HepG2 (cell line): ENCODE measurements around the gene OBSL1. TPM values are rescaled to one million over a fixed set of nuclear protein-coding genes. Genes with fewer than 3 reads are reported as not detected.
A peak's percentile ranks its signal among the peaks of the same experiment; 100 is the strongest.

Experiments
- ATAD3A ChIP-seq: sonication (generic); formaldehyde crosslinking; IDR thresholded peaks from 2 replicates; pipeline ENCODE4 v1.4.0; 2020; ENCODE audit warnings: missing genetic modification reagents
- BRD4 ChIP-seq: sonication (generic); formaldehyde crosslinking; IDR thresholded peaks from 2 replicates; pipeline ENCODE4 v1.4.0; 2020; ENCODE audit warnings: missing genetic modification reagents
- FOXK2 ChIP-seq: fragments of 450-650 bp; IDR thresholded peaks from 2 replicates; pipeline ENCODE4 v1.6.1; 2016
- NFIC ChIP-seq: IDR thresholded peaks from 2 replicates; pipeline ENCODE4 v1.6.1; 2012; ENCODE audit warnings: mild to moderate bottlenecking, low read length, inconsistent platforms
- POGZ ChIP-seq: sonication (generic); formaldehyde crosslinking; IDR thresholded peaks from 2 replicates; pipeline ENCODE4 v1.4.0; 2020; ENCODE audit warnings: mild to moderate bottlenecking, missing genetic modification reagents
- ZGPAT ChIP-seq: IDR thresholded peaks from 2 replicates; pipeline ENCODE4 v1.6.1; 2016; ENCODE audit warnings: mild to moderate bottlenecking
- ZNF577 ChIP-seq: sonication (generic); formaldehyde crosslinking; IDR thresholded peaks from 2 replicates; pipeline ENCODE4 v1.4.0; 2020; ENCODE audit warnings: mild to moderate bottlenecking, low read depth, missing genetic modification reagents, borderline replicate concordance
- ZNF687 ChIP-seq: sonication (generic); formaldehyde crosslinking; IDR thresholded peaks from 2 replicates; pipeline ENCODE4 v1.5.1; 2020; ENCODE audit warnings: mild to moderate bottlenecking, missing genetic modification reagents, moderate library complexity
- ZSCAN21 ChIP-seq: sonication (generic); formaldehyde crosslinking; IDR thresholded peaks from 2 replicates; pipeline ENCODE4 v1.8.0; 2022; ENCODE audit warnings: mild to moderate bottlenecking, missing genetic modification reagents, moderate library complexity, borderline replicate concordance
- polyA plus RNA-seq, 8 experiments: library from polyadenylated mRNA; depleted of rRNA in 3 of 8; stranded (reverse) in 7 of 8; unstranded in 1 of 8; fragments of >200 nt; fragmentation: Illumina TruSeq in 4 of 8; extraction: Trizol in 4 of 8; gene quantifications; 2 replicates each; pipeline versions ENCODE4 v1.2.1 to v1.2.3, GENCODE V29; 2011 to 2016; ENCODE audit warnings: low read depth in 4 of 8, missing spikeins in 1 of 8, mixed read lengths in 1 of 8; ENCODE audit not compliant: insufficient read depth in 1 of 8
- total RNA-seq, 5 experiments: library from RNA; depleted of rRNA; stranded (reverse); fragments of >200 nt; fragmentation: Illumina TruSeq; extraction: Trizol; gene quantifications; 2 replicates each; pipeline ENCODE4 v1.2.3, GENCODE V29; 2016; ENCODE audit warnings: low read depth in 1 of 5
- TF ChIP-seq, protein P1 (sequence below): sonication (generic); formaldehyde crosslinking; IDR thresholded peaks from 2 replicates; pipeline ENCODE4 v1.5.0; 2020; ENCODE audit warnings: mild to moderate bottlenecking, missing genetic modification reagents, borderline replicate concordance

Gene OBSL1
- total and polyA plus RNA-seq, 2 of the 13 experiments (the other 11 are each of a cell fraction or from before 2014, with no cell fraction given), result 86.7 to 218 TPM

GRCh38 chr2:219567131-219567530 is 4.2 kb downstream of the OBSL1 start (continued):
- TF ChIP-seq BRD4 (CRISPR knock-in tag) (0 out of 2 replicates have a peak, but pooled peaks have one; percentile 31), ZNF687 (CRISPR knock-in tag) (peak; percentile 5; the same call in 1 of the 2 replicates), FOXK2 (no peak), ZSCAN21 (CRISPR knock-in tag) (peak; percentile 15; the same call in 1 of the 2 replicates), ATAD3A (CRISPR knock-in tag) (no peak), ZNF577 (no peak), POGZ (no peak), NFIC (no peak), ZGPAT (0 out of 2 replicates have a peak, but pooled peaks have one; percentile 28)
- TF ChIP-seq, protein P1, sequence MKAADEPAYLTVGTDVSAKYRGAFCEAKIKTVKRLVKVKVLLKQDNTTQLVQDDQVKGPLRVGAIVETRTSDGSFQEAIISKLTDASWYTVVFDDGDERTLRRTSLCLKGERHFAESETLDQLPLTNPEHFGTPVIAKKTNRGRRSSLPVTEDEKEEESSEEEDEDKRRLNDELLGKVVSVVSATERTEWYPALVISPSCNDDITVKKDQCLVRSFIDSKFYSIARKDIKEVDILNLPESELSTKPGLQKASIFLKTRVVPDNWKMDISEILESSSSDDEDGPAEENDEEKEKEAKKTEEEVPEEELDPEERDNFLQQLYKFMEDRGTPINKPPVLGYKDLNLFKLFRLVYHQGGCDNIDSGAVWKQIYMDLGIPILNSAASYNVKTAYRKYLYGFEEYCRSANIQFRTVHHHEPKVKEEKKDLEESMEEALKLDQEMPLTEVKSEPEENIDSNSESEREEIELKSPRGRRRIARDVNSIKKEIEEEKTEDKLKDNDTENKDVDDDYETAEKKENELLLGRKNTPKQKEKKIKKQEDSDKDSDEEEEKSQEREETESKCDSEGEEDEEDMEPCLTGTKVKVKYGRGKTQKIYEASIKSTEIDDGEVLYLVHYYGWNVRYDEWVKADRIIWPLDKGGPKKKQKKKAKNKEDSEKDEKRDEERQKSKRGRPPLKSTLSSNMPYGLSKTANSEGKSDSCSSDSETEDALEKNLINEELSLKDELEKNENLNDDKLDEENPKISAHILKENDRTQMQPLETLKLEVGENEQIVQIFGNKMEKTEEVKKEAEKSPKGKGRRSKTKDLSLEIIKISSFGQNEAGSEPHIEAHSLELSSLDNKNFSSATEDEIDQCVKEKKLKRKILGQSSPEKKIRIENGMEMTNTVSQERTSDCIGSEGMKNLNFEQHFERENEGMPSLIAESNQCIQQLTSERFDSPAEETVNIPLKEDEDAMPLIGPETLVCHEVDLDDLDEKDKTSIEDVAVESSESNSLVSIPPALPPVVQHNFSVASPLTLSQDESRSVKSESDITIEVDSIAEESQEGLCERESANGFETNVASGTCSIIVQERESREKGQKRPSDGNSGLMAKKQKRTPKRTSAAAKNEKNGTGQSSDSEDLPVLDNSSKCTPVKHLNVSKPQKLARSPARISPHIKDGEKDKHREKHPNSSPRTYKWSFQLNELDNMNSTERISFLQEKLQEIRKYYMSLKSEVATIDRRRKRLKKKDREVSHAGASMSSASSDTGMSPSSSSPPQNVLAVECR (CRISPR knock-in tag), result no peak
- TF ChIP-seq, all 625 proteins: peak for 11
